H1 (cell line): ENCODE data around the gene CREB3L4. TPM values are rescaled to one million over a fixed set of nuclear protein-coding genes. Genes with fewer than 3 reads are reported as not detected.
A peak's percentile ranks its signal among the peaks of the same experiment; 100 is the strongest.

Source experiments
- EGR1 ChIP-seq: IDR thresholded peaks from 2 replicates; pipeline ENCODE4 v1.6.1; 2011; ENCODE audit warnings: low read depth, low read length, borderline replicate concordance
- GABPA ChIP-seq: IDR thresholded peaks from 2 replicates; pipeline ENCODE4 v1.6.1; 2011; ENCODE audit warnings: mild to moderate bottlenecking, low read length, moderate library complexity, borderline replicate concordance; ENCODE audit not compliant: insufficient read depth
- KDM4A ChIP-seq: IDR thresholded peaks from one replicate; pipeline ENCODE4 v1.7.1; 2012; ENCODE audit warnings: low read depth, mild to moderate bottlenecking, moderate library complexity, low read length, inconsistent platforms; ENCODE audit not compliant: severe bottlenecking
- KDM5A ChIP-seq: fragments of 200-600 bp; IDR thresholded peaks from 2 replicates; pipeline ENCODE4 v1.7.1; 2012; ENCODE audit warnings: mild to moderate bottlenecking, low read length, inconsistent platforms, mixed read lengths
- MAFK ChIP-seq: IDR thresholded peaks from 2 replicates; pipeline ENCODE4 v1.6.1; 2012; ENCODE audit warnings: low read depth, mild to moderate bottlenecking, improper control_type of control experiment, low read length
- POLR2A ChIP-seq, 2 experiments: IDR thresholded peaks; 1 replicate in 1 of 2; 2 replicates in 1 of 2; pipeline ENCODE4 v1.6.1; 2011; ENCODE audit warnings: low read depth in 2 of 2, low read length in 2 of 2, mild to moderate bottlenecking in 2 of 2; ENCODE audit errors: control extremely low read depth in 1 of 2
- RAD21 ChIP-seq, 2 experiments: IDR thresholded peaks in 1 of 2; conservative IDR thresholded peaks in 1 of 2; 2 replicates each; pipeline ENCODE4 v1.6.1; 2011; ENCODE audit warnings: low read depth in 2 of 2, low read length in 2 of 2, improper control_type of control experiment in 1 of 2, inconsistent platforms in 1 of 2, mild to moderate bottlenecking in 1 of 2, moderate library complexity in 1 of 2
- RXRA ChIP-seq: IDR thresholded peaks from 2 replicates; pipeline ENCODE4 v1.6.1; 2011; ENCODE audit warnings: low read depth, mild to moderate bottlenecking, low read length, moderate library complexity; ENCODE audit not compliant: insufficient read depth
- SAP30 ChIP-seq: fragments of 300-600 bp; sonication (generic); IDR thresholded peaks from 2 replicates; pipeline ENCODE4 v1.7.1; 2012; ENCODE audit warnings: low read length, moderate library complexity, mild to moderate bottlenecking, inconsistent platforms; ENCODE audit not compliant: insufficient read depth, insufficient replicate concordance
- SIN3A ChIP-seq, 2 experiments: IDR thresholded peaks in 1 of 2; conservative IDR thresholded peaks in 1 of 2; 2 replicates each; pipeline ENCODE4 v1.6.1; 2011 to 2012; ENCODE audit warnings: low read length in 2 of 2, improper control_type of control experiment in 1 of 2, low read depth in 1 of 2, mild to moderate bottlenecking in 1 of 2
- SIRT6 ChIP-seq: IDR thresholded peaks from one replicate; pipeline ENCODE4 v1.7.1; 2012; ENCODE audit warnings: low read length, inconsistent platforms
- TAF7 ChIP-seq: optimal IDR thresholded peaks from 2 replicates; pipeline ENCODE3; 2011; ENCODE audit warnings: low read depth, mild to moderate bottlenecking, inconsistent platforms, low read length, moderate library complexity, borderline replicate concordance
- TBP ChIP-seq: IDR thresholded peaks from 2 replicates; pipeline ENCODE4 v1.6.1; 2011; ENCODE audit warnings: low read depth, low read length, improper control_type of control experiment
- YY1 ChIP-seq: IDR thresholded peaks from 2 replicates; pipeline ENCODE4 v1.6.1; 2011; ENCODE audit warnings: low read depth, mild to moderate bottlenecking, low read length
- polyA plus RNA-seq, 7 experiments: library from polyadenylated mRNA; depleted of rRNA in 3 of 7; stranded (reverse) in 5 of 7; unstranded in 2 of 7; fragments of >200 nt in 5 of 7; fragments of 200-250 nt in 2 of 7; gene quantifications; 1 replicate in 5 of 7; 2 replicates in 1 of 7; 4 replicates in 1 of 7; pipeline versions ENCODE4 v1.2.1 to v1.2.3, GENCODE V29; 2011 to 2013; ENCODE audit warnings: missing spikeins in 2 of 7, mixed read lengths in 2 of 7
- total RNA-seq: library from RNA; stranded (reverse); fragmentation: NEBNext Ultra II Directional; extraction: Animal tissue kit (Norgen Biotek cat#: 25700); gene quantifications from 2 replicates; pipeline ENCODE4 v1.2.1, GENCODE V29; 2021

The CREB3L4 gene
- total and polyA plus RNA-seq, 2 of the 8 experiments (the other 6 are each of a cell fraction or from before 2014, with no cell fraction given): 34.4 to 54.0 TPM

DNA sequence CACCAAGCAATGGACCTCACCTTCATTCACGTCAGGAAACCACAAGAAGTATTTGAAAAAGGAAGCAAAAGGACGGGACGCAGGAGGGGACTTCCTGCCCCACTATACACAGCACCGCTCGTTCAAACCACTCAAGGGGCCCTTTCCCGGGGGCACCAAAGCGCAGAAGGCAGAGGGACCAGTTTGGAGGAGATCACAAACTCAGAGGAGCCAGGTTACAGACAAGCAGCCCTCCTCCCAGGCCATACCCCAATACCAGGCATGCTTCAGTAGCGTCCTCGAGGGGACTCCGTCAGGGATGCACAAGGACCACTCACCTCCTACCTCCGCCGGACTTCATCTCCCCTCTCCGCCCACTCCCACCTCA is 10.0 kb upstream of the CREB3L4 start (continued):
- TF ChIP-seq MAFK (no peak), EGR1 (no peak), RAD21 (IDR thresholded peaks at IDR 0.05 in 1 of 2, conservative IDR thresholded peaks at IDR 0.05 in 1 of 2; ENCODE audit: low read depth in 2 of 2, low read length in 2 of 2) (no peak), POLR2A (IDR thresholded peaks at IDR 0.05; ENCODE audit: control extremely low read depth in 1 of 2, low read depth in 2 of 2, low read length in 2 of 2) (peak; percentile 52 to 66; a peak in 2 of 3 replicates), SIRT6 (peak; percentile 74), KDM5A (no peak), SIN3A (conservative IDR thresholded peaks at IDR 0.05 in 1 of 2, IDR thresholded peaks at IDR 0.05 in 1 of 2; ENCODE audit: low read depth in 1 of 2, low read length in 2 of 2) (no peak), RXRA (no peak), TAF7 (no peak), KDM4A (peak; percentile 22), YY1 (no peak), SAP30 (no peak), GABPA (no peak), TBP (no peak)
- TF ChIP-seq, all 59 proteins: peak for 4
